ENCODE measurements around the gene OSTC. TPM values are rescaled to one million over a fixed set of nuclear protein-coding genes. Genes with fewer than 3 reads are reported as not detected.
"Not testable (repeated sequence)": the region's sequence is repeated elsewhere in the genome, so short reads cannot be mapped to it uniquely, and the experiment has no call there.

OSTC gene
- total RNA-seq, 1 experiment from 2014 or later: 85.6 TPM

GRCh38 chr4:108703370-108703769 is 53.0 kb downstream of the OSTC start:
- in situ Hi-C loops (cut with HindIII; ENCODE audit: low pct_unique_long_range_greater_than_20kb, low sequenced_read_pairs): no loop called here

GRCh38 chr4:108703966-108704365 is 53.6 kb downstream of the OSTC start:
- no peak for DNase-seq (ENCODE audit: low read depth)
- in situ Hi-C loops (cut with HindIII; ENCODE audit: low pct_unique_long_range_greater_than_20kb, low sequenced_read_pairs): no loop called here

More at GRCh38 chr4:108703370-108703769, 53.0 kb downstream of the OSTC start:
- no peak for DNase-seq (ENCODE audit: low read depth)

GRCh38 chr4:108706289-108706688 is 55.9 kb downstream of the OSTC start:
- in situ Hi-C loops (cut with HindIII; ENCODE audit: low pct_unique_long_range_greater_than_20kb, low sequenced_read_pairs): no loop called here
- no peak for DNase-seq (ENCODE audit: low read depth)

GRCh38 chr4:108709234-108709633 is 58.8 kb downstream of the OSTC start:
- no peak for DNase-seq (ENCODE audit: low read depth)
- in situ Hi-C loops (cut with HindIII; ENCODE audit: low pct_unique_long_range_greater_than_20kb, low sequenced_read_pairs): no loop called here

GRCh38 chr4:108709722-108710121 is 59.3 kb downstream of the OSTC start:
- in situ Hi-C loops (cut with HindIII; ENCODE audit: low pct_unique_long_range_greater_than_20kb, low sequenced_read_pairs): no loop called here
- DNase-seq (ENCODE audit: low read depth): no peak

GRCh38 chr4:108710578-108710977 is 60.2 kb downstream of the OSTC start:
- in situ Hi-C loops (cut with HindIII; ENCODE audit: low pct_unique_long_range_greater_than_20kb, low sequenced_read_pairs); DNase-seq (ENCODE audit: low read depth): not testable (repeated sequence)

- in situ Hi-C loops (cut with HindIII; ENCODE audit: low pct_unique_long_range_greater_than_20kb, low sequenced_read_pairs): no loop called here
Measured at GRCh38 chr4:108714880-108715279, 64.5 kb downstream of the OSTC start.

GRCh38 chr4:108716340-108716739 is 65.9 kb downstream of the OSTC start:
- no peak for DNase-seq (ENCODE audit: low read depth)
- in situ Hi-C loops (cut with HindIII; ENCODE audit: low pct_unique_long_range_greater_than_20kb, low sequenced_read_pairs): no loop called here

More at GRCh38 chr4:108714880-108715279, 64.5 kb downstream of the OSTC start:
- no peak for DNase-seq (ENCODE audit: low read depth)

- no peak for DNase-seq (ENCODE audit: low read depth)
- in situ Hi-C loops (cut with HindIII; ENCODE audit: low pct_unique_long_range_greater_than_20kb, low sequenced_read_pairs): no loop called here
Measured at GRCh38 chr4:108717386-108717785, 67.0 kb downstream of the OSTC start.

Other genes starting within 250 kb of the OSTC start
- gene RPL34, start 30.0 kb upstream of the OSTC start, total RNA-seq (2014; rRNA removed; shearing (Covaris generic); ENCODE audit: low replicate concordance): 531 and 954 TPM in 2 replicates
- not detected in 2 replicates for gene ETNPPL, start 112.5 kb downstream of the OSTC start, total RNA-seq (2014; rRNA removed; shearing (Covaris generic); ENCODE audit: low replicate concordance)